Measurements from ENCODE around the gene SLC35F6. TPM values are rescaled to one million over a fixed set of nuclear protein-coding genes. Genes with fewer than 3 reads are reported as not detected.

The SLC35F6 gene
- polyA plus RNA-seq, 2 of the 4 experiments (the other 2 are of a cell fraction): 41.3 to 46.9 TPM

DNA sequence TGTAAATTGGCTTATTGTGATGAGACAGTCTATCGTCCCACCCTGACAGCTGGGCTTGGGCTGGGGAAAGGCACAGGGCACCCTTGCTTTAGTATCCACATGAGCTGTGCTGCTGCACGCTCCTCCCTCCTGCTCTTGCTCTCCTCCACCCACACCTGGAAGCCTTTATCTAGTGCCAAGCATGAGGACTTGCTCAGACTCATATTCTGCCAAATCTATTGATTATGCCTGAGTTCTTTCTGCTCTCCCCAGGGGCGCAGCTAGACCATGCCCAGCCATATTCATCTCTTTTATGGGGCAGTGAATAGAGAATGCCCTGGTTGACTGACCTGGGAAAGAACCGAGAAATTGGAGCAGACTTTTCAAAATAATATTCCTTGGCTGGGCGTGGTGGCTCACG is 54.9 kb downstream of the SLC35F6 start:
- Histone ChIP-seq H3K4me1 (no peaks in the 10 kb centered on the region), H3K9me3 (no peaks in the 10 kb centered on the region), H3K4me2 (no peak overlapping the region), H3K4me3 (no peak overlapping the region), H3K27ac (no peak overlapping the region)
- no peak for FAIRE-seq
- 26% methylated on average over 6 of the region's 6 CpGs for WGBS (ENCODE audit: missing lambda C conversion rate)
- DNase-seq (ENCODE audit: low read depth in 1 of 2, low spot score in 1 of 2): no peak
- ChIA-PET POLR2A (no interaction called here), CTCF (interaction anchor here (0.8 to 1.2 kb wide), 2 partner anchors 17 to 27 kb away, joined by 3 read pairs; no protein-coding TSS in a partner anchor)
- peak; percentile 48 to 65; a peak in 5 of 6 replicates for ATAC-seq
- TF ChIP-seq HDAC2 (IDR thresholded peaks at IDR 0.05) (no peak), NFE2L2 (conservative IDR thresholded peaks at IDR 0.05; ENCODE audit: low read length) (no peak), JUN (IDR thresholded peaks at IDR 0.05) (no peak), SMC3 (IDR thresholded peaks at IDR 0.05) (no peak), NR3C1 (IDR thresholded peaks at IDR 0.05) (no peak)

- Histone ChIP-seq H3K9me3 (no peaks in the 10 kb centered on the region), H3K4me1 (no peaks in the 10 kb centered on the region), H3K27ac (no peak overlapping the region), H3K4me2 (no peak overlapping the region), H3K4me3 (no peak overlapping the region)
- ATAC-seq (no peak), DNase-seq (ENCODE audit: low read depth in 1 of 2, low spot score in 1 of 2) (no peak), FAIRE-seq (no peak)
- 62% methylated on average over 7 of the region's 7 CpGs for WGBS (ENCODE audit: missing lambda C conversion rate)
- ChIA-PET CTCF (interaction anchor here (0.6 to 2.5 kb wide), 7 partner anchors 8 to 243 kb away, joined by 3 to 11 read pairs (median 3); no protein-coding TSS in a partner anchor), POLR2A (no interaction called here)
- TF ChIP-seq, protein P1, sequence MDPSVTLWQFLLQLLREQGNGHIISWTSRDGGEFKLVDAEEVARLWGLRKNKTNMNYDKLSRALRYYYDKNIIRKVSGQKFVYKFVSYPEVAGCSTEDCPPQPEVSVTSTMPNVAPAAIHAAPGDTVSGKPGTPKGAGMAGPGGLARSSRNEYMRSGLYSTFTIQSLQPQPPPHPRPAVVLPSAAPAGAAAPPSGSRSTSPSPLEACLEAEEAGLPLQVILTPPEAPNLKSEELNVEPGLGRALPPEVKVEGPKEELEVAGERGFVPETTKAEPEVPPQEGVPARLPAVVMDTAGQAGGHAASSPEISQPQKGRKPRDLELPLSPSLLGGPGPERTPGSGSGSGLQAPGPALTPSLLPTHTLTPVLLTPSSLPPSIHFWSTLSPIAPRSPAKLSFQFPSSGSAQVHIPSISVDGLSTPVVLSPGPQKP (IDR thresholded peaks at IDR 0.05; ENCODE audit: low read depth, low read length): no peak
- TF ChIP-seq HOXB13 (CRISPR knock-in tag; IDR thresholded peaks at IDR 0.05; ENCODE audit: low read depth) (no peak), ZFP36 (IDR thresholded peaks at IDR 0.05; ENCODE audit: borderline replicate concordance, partially characterized antibody) (no peak), RNF2 (IDR thresholded peaks at IDR 0.05; ENCODE audit: borderline replicate concordance, low read depth) (no peak), MYC (IDR thresholded peaks at IDR 0.05; ENCODE audit: borderline replicate concordance, low read length) (no peak)
- TF ChIP-seq, protein P2, sequence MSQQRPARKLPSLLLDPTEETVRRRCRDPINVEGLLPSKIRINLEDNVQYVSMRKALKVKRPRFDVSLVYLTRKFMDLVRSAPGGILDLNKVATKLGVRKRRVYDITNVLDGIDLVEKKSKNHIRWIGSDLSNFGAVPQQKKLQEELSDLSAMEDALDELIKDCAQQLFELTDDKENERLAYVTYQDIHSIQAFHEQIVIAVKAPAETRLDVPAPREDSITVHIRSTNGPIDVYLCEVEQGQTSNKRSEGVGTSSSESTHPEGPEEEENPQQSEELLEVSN (IDR thresholded peaks at IDR 0.05; ENCODE audit: borderline replicate concordance, low read depth): no peak
- TF ChIP-seq, protein P3, sequence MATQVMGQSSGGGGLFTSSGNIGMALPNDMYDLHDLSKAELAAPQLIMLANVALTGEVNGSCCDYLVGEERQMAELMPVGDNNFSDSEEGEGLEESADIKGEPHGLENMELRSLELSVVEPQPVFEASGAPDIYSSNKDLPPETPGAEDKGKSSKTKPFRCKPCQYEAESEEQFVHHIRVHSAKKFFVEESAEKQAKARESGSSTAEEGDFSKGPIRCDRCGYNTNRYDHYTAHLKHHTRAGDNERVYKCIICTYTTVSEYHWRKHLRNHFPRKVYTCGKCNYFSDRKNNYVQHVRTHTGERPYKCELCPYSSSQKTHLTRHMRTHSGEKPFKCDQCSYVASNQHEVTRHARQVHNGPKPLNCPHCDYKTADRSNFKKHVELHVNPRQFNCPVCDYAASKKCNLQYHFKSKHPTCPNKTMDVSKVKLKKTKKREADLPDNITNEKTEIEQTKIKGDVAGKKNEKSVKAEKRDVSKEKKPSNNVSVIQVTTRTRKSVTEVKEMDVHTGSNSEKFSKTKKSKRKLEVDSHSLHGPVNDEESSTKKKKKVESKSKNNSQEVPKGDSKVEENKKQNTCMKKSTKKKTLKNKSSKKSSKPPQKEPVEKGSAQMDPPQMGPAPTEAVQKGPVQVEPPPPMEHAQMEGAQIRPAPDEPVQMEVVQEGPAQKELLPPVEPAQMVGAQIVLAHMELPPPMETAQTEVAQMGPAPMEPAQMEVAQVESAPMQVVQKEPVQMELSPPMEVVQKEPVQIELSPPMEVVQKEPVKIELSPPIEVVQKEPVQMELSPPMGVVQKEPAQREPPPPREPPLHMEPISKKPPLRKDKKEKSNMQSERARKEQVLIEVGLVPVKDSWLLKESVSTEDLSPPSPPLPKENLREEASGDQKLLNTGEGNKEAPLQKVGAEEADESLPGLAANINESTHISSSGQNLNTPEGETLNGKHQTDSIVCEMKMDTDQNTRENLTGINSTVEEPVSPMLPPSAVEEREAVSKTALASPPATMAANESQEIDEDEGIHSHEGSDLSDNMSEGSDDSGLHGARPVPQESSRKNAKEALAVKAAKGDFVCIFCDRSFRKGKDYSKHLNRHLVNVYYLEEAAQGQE (IDR thresholded peaks at IDR 0.05): no peak
These were observed 56.8 kb downstream of the SLC35F6 start for GRCh38 chr2:26820932-26821331.

GRCh38 chr2:26822877-26823276 is 58.8 kb downstream of the SLC35F6 start:
- TF ChIP-seq NPAS2 (CRISPR knock-in tag; IDR thresholded peaks at IDR 0.05; ENCODE audit: borderline replicate concordance) (no peak), ZSCAN20 (CRISPR knock-in tag; IDR thresholded peaks at IDR 0.05) (no peak), JUN (IDR thresholded peaks at IDR 0.05) (no peak)
- DNase-seq (ENCODE audit: low read depth in 1 of 2, low spot score in 1 of 2) (no peak), FAIRE-seq (no peak), ATAC-seq (no peak)
- WGBS (ENCODE audit: missing lambda C conversion rate): 89% methylated on average over 6 of the region's 6 CpGs
- POLR2A ChIA-PET: no interaction called here
- CTCF ChIA-PET: interaction anchor here (0.6 to 2.5 kb wide), 3 partner anchors 23 to 245 kb away, joined by 3 to 11 read pairs (median 3); no protein-coding TSS in a partner anchor
- H3K9me3 ChIP-seq: no peaks in the 10 kb centered on the region
- H3K4me3 ChIP-seq: no peak overlapping the region
- no peaks in the 10 kb centered on the region for H3K4me1 ChIP-seq
- no peak overlapping the region for H3K27ac ChIP-seq
- no peak overlapping the region for H3K4me2 ChIP-seq

Other genes with a start within 250 kb of the SLC35F6 start
- gene CIB4, start 122.9 kb upstream of the SLC35F6 start, polyA plus RNA-seq (2011; rRNA removed): 1.0 and 2.7 TPM in 2 replicates
- 0.30 to 0.76 TPM in 2 of 3 replicates, not detected in the other for gene CIB4, start 122.9 kb upstream of the SLC35F6 start, polyA plus RNA-seq (2017; fragmentation: RNase III; extraction: RNeasy Plus Mini Kit Qiagen cat#74134 plus additional on column Dnase treatment)
- gene KCNK3, start 71.6 kb upstream of the SLC35F6 start, polyA plus RNA-seq (2011; rRNA removed): 2.8 and 3.5 TPM in 2 replicates
- gene KCNK3, start 71.6 kb upstream of the SLC35F6 start, polyA plus RNA-seq (2017; fragmentation: RNase III; extraction: RNeasy Plus Mini Kit Qiagen cat#74134 plus additional on column Dnase treatment): 1.6 to 3.4 TPM (median 2.4 TPM) in 3 replicates
- gene CENPA, start 21.8 kb downstream of the SLC35F6 start, polyA plus RNA-seq (2011; rRNA removed): 44.1 and 46.0 TPM in 2 replicates
- gene CENPA, start 21.8 kb downstream of the SLC35F6 start, polyA plus RNA-seq (2017; fragmentation: RNase III; extraction: RNeasy Plus Mini Kit Qiagen cat#74134 plus additional on column Dnase treatment): 41.6 to 45.7 TPM (median 43.7 TPM) in 3 replicates
- 2.4 and 2.5 TPM in 2 replicates for gene DPYSL5, start 83.8 kb downstream of the SLC35F6 start, polyA plus RNA-seq (2011; rRNA removed)
- 6.8 to 8.3 TPM (median 8.2 TPM) in 3 replicates for gene DPYSL5, start 83.8 kb downstream of the SLC35F6 start, polyA plus RNA-seq (2017; fragmentation: RNase III; extraction: RNeasy Plus Mini Kit Qiagen cat#74134 plus additional on column Dnase treatment)
- 12.0 and 12.1 TPM in 2 replicates for gene MAPRE3, start 206.4 kb downstream of the SLC35F6 start, polyA plus RNA-seq (2011; rRNA removed)
- 19.3 to 21.8 TPM (median 21.5 TPM) in 3 replicates for gene MAPRE3, start 206.4 kb downstream of the SLC35F6 start, polyA plus RNA-seq (2017; fragmentation: RNase III; extraction: RNeasy Plus Mini Kit Qiagen cat#74134 plus additional on column Dnase treatment)